ENCODE data around the gene PDHB. TPM values are rescaled to one million over a fixed set of nuclear protein-coding genes. Genes with fewer than 3 reads are reported as not detected.
"Not testable (repeated sequence)": the region's sequence is repeated elsewhere in the genome, so short reads cannot be mapped to it uniquely, and the experiment has no call there.

The PDHB gene
- total RNA-seq, 6 experiments from 2014 or later: 85.6 to 95.7 (median 92.3) TPM

GRCh38 chr3:58459160-58459559, 25.5 kb upstream of the PDHB start:
- TF ChIP-seq CTCF (IDR thresholded peaks at IDR 0.05): no peak
- no peak for DNase-seq
- Mint-ChIP-seq H3K4me1 (ENCODE audit: low read depth) (peaks cover 15% of the 10 kb centered on the region), H3K36me3 (ENCODE audit: low read depth) (peaks cover 11% of the 10 kb centered on the region), H3K27me3 (ENCODE audit: insufficient read depth) (peaks cover 7% of the 10 kb centered on the region), H3K9me3 (peaks cover 25% of the 10 kb centered on the region), H3K4me3 (no peak overlapping the region), H3K27ac (no peak overlapping the region)

GRCh38 chr3:58452176-58452575, 18.5 kb upstream of the PDHB start:
- Mint-ChIP-seq H3K27me3 (ENCODE audit: insufficient read depth) (peaks cover 22% of the 10 kb centered on the region), H3K9me3 (peaks cover 38% of the 10 kb centered on the region), H3K36me3 (ENCODE audit: low read depth) (peaks cover 20% of the 10 kb centered on the region), H3K4me3 (no peak overlapping the region), H3K27ac (no peak overlapping the region), H3K4me1 (ENCODE audit: low read depth) (no peaks in the 10 kb centered on the region)
- no peak for TF ChIP-seq CTCF (IDR thresholded peaks at IDR 0.05)
- no peak for DNase-seq

- TF ChIP-seq CTCF (IDR thresholded peaks at IDR 0.05): no peak
- Mint-ChIP-seq H3K4me3 (no peak overlapping the region), H3K27ac (no peak overlapping the region), H3K4me1 (ENCODE audit: low read depth) (peaks cover 13% of the 10 kb centered on the region), H3K9me3 (no peaks in the 10 kb centered on the region), H3K27me3 (ENCODE audit: insufficient read depth) (peaks cover 10% of the 10 kb centered on the region), H3K36me3 (ENCODE audit: low read depth) (no peaks in the 10 kb centered on the region)
- DNase-seq: no peak
These were observed 8.2 kb upstream of the PDHB start for GRCh38 chr3:58441514-58442450.

GRCh38 chr3:58440996-58441355, 7.3 kb upstream of the PDHB start:
- H3K36me3 Mint-ChIP-seq (ENCODE audit: low read depth); DNase-seq; H3K4me3 Mint-ChIP-seq; H3K27me3 Mint-ChIP-seq (ENCODE audit: insufficient read depth); H3K27ac Mint-ChIP-seq; H3K9me3 Mint-ChIP-seq: not testable (repeated sequence)
- peaks cover 14% of the 10 kb centered on the region for H3K4me1 Mint-ChIP-seq (ENCODE audit: low read depth)

GRCh38 chr3:58437276-58437675, 3.6 kb upstream of the PDHB start:
- H3K4me1 Mint-ChIP-seq (ENCODE audit: low read depth): peaks cover 36% of the 10 kb centered on the region
- H3K4me3 Mint-ChIP-seq; H3K27ac Mint-ChIP-seq; DNase-seq; H3K9me3 Mint-ChIP-seq; H3K27me3 Mint-ChIP-seq (ENCODE audit: insufficient read depth); H3K36me3 Mint-ChIP-seq (ENCODE audit: low read depth): not testable (repeated sequence)

- TF ChIP-seq CTCF (IDR thresholded peaks at IDR 0.05): no peak
- Mint-ChIP-seq H3K36me3 (ENCODE audit: low read depth) (peaks cover 13% of the 10 kb centered on the region), H3K9me3 (no peaks in the 10 kb centered on the region), H3K27me3 (ENCODE audit: insufficient read depth) (no peaks in the 10 kb centered on the region; the same call in none of the 2 replicates), H3K4me1 (ENCODE audit: low read depth) (peaks cover 34% of the 10 kb centered on the region), H3K27ac (peak overlapping the region; percentile 63), H3K4me3 (peak overlapping the region; percentile 63)
- DNase-seq: peak; percentile 67
These were observed 1.4 kb upstream of the PDHB start for GRCh38 chr3:58434990-58435389.

Data from HFFc6 (cell line).